GM19372 (cell line): ENCODE measurements around the gene B3GALNT1.

Experiments
- ATAC-seq: cut with Tn5 transposase; IDR thresholded peaks from one replicate; pipeline ENCODE4 v1.9.1; 2021; ENCODE audit warnings: mild to moderate bottlenecking, low read depth, moderate library complexity; ENCODE audit not compliant: unreplicated experiment

B3GALNT1 gene

DNA sequence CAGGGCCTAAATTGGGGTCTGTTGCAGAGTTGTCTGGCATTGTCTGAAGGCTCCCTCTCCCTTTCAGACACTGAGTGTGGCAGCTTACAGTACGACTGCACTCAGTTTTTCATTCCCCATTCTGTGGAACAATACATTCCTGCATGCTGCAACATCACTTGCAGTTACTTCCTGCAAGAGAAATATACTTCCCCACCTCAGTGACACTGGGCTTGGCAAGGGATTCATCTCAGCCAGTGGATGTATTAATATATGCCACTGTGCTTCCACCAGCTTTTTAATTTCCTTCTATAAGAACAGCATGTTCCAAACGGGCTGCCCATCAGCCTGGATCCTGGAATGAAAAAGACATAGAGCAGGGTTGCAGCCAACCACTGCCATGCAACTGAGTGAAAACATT is 23.1 kb downstream of the B3GALNT1 start:
- ATAC-seq: peak; percentile 22

DNA sequence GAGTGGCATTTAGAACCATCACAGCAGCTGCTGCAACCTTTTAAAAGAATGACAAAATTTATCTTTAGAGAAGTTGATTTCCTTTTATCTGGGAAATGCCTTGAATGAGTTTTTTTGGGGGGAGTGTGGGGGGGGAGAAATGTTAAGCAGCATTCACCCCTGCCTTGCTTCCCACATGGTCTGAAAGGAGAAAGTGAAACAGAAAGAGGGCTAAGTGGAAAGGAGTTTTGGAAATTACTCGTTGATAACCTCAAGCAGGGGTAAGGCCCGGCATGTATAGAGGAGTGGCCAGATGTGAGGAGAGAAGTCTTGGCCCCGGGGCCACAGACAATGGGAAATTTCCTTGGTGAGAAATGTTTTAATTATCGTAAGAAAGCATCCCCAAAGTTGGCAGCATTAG is 23.5 kb downstream of the B3GALNT1 start:
- ATAC-seq: peak; percentile 77

DNA sequence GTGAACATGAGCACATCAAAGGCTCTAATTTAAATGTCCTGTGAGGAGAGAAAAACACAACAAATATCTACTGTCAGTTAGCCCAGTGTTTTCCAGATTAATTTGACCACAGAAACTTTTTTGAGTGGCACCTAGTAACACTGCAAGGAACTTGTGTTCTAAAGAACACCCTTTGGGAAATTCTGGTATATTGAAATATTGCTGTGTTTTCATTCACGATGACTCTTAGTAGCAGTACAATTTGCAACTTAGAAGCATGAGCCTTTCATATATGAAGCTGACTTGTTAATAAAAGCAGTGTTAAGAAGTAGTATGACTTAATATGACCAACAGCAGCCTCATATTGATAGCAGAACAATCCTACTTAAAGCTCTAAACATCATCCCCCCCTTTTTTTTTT is 32.0 kb downstream of the B3GALNT1 start:
- ATAC-seq: no peak

DNA sequence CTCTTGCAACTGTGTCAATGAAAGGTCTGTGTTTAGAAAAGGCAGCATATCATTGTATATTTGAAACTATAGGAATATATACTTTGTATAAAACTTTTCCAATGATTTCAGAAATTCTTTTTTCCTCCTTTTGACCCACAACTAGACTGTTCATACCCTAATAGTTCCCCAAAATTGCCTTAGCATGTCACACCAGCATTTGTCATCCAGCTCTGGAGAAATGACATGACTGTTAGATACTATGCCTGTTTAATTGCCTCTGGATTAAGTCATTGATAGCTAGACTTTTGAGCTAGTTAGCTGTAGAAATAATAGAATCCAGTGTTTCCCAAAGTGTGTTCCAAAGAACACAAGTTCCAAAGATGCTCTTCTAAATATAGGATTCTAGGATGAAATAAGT is 32.4 kb downstream of the B3GALNT1 start:
- ATAC-seq: no peak

DNA sequence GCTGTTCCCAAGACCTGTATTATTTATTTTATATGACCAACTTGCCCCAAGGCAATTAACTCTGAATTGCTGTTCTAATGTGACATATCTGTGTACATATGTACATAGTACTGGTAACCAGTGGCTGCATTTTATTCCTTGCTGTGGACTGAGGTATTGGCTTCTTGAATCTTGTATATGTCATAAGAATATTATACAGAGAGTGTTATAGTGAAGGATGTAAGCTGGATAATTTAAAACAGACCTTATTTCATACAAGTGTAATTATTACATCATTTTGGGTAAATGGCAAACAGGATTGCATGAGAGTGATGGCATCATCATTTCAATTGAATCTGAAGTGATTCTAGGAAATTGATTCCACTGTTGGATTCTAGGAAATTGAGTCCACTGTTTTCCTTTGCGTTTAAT is 32.9 kb downstream of the B3GALNT1 start:
- no peak for ATAC-seq

DNA sequence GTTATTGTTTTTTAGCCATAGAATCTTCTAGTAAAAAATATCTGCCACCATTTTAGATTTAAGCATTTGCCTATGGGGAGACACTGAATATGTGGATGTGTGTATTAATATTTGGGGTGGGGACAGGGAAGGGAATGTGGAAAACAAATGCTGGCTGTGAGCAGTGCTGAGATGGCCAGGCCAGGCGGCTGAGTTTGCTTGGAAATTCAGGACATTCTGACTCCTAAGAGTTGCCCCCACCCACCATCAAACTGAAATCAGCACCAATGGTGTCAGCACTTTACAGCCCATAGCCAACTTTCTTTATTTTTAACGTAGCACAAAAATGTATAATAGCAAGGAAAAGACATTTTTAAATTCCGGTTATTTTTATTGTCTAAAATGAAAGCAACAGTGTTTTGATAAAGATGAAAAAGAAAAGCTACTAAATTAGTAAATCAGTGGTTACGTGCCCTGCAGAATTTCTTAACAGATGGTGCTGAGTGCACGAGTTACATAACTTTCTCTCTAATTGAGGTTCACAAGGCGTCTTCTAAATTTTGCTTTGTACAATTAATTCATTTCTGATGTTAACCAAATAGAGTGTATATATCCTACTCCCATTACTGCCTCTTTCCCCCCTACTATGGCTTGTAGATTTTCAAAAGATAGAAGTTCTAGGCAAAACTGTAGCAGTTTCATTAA is 34.0 kb downstream of the B3GALNT1 start:
- ATAC-seq: no peak

DNA sequence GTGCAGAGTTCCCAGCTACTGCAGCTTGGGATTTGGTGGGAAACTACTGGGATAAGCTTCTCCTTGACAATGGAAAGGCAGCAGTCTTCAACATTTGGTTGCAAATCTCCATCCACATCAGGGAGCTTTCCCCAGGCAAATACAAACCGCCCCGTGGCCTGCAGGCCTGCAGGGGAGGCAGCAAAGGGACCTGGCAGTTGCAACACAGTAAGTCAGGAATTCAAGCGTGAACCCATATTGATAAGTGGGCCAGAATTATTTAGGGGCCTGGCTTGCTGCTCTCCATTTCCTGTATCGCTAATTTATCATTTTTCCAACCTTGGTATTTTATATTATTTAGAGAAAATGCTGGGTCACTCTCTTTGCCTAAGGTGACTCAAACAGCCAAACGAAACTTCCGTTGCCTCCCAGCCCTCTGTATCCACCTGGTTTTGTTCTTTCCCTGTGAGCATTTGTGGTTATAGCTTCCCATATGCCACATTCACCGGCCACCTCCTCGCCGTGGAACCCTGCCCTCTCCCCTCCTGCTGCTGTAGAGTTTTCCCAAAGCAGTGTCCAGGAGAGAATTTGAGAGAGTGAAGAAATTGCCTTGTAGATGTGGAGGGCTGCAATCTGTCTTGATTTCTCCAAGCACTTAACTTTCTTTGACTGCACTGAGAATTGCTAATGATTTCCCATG is 34.8 kb downstream of the B3GALNT1 start:
- ATAC-seq: no peak

DNA sequence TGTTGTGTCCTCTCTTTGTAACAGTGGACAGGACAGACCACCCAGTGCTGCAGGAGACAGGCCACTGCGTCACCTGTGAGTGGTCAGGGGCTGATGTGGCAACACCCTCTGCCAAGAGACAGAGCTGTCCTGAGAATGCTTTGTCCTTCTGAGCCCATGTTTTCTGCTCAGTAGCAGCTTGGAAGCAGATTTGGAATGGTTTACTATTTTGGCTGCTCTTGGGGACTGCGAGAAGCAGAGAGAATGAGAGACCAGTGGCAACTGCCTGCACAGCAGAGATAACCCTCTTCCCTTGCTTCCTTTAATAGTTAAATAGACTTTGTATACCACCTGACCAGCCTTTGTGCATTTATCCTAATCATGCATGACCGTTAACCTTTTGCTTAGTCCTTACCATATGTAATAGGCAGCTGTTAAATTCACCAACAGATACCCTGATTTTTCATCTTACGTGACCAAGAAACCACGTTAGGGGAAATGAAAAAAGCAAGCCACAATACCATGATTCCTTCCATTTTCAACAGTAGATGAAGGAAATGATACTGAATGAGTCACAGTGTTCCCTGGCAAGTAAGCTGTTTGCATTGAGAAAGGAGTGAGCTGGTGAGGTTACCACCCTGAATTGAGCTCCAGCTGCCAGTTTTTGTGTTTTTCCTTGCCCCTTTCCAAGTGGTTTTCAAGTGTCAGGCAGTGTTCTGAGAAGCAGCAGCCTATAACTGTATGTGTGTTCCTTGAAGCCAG is 35.5 kb downstream of the B3GALNT1 start:
- peak; percentile 95 for ATAC-seq

DNA sequence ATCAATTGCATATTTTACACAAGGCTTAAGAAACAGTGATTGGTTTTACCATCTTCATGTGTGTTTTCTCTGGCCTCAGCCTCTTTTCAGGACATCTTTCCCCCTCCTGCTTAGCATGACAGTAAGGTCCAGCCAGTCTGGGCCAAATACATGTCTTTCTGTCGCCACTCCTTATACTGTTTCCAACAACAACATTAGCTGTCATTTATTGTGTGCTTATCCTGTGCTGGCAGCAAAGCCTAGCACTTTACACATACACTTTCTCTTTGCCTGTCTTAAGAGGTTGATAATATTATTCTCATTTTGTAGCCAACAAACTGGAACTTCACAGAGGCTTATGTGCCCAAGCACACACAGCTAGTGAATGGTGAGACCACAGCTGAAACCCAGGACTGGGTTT is 37.8 kb downstream of the B3GALNT1 start:
- ATAC-seq: no peak

DNA sequence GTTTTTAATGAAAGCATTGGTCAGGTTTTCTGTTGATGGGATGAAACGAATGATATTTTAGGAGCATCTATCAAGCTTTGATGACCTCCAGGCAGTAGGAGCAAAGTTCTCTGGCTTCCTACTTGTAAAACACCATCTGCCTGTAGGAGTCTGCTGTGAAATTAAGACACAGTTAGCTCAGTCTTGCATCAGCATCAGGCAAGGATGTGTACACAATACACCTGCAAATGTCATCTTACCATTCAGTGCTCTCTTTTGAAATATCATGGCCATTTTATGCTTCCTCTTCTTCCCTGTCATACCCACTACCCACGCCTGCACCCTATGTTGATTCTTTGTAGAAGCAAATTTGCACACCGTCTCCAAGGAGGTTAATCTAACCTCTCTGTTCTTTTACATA is 38.2 kb downstream of the B3GALNT1 start:
- no peak for ATAC-seq

DNA sequence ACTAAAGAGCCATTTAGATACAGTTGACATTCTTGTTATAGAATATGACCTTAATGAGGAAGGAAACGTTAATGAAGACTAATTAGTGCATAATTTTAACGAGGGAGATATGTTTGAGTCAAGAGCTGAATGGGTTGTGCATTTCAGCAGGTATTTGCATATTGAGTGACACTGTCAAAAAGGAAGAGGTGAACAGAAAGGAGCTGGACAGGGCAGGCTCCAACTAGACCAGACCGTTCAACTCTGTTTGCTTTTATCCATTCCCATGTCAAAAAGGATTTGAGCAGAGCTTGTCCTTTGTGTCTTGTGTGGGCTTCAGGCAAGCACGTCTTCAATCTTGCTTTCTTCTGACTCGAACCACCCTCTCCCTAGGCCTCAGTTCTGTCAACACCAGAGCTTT is 40.7 kb downstream of the B3GALNT1 start:
- ATAC-seq: no peak

DNA sequence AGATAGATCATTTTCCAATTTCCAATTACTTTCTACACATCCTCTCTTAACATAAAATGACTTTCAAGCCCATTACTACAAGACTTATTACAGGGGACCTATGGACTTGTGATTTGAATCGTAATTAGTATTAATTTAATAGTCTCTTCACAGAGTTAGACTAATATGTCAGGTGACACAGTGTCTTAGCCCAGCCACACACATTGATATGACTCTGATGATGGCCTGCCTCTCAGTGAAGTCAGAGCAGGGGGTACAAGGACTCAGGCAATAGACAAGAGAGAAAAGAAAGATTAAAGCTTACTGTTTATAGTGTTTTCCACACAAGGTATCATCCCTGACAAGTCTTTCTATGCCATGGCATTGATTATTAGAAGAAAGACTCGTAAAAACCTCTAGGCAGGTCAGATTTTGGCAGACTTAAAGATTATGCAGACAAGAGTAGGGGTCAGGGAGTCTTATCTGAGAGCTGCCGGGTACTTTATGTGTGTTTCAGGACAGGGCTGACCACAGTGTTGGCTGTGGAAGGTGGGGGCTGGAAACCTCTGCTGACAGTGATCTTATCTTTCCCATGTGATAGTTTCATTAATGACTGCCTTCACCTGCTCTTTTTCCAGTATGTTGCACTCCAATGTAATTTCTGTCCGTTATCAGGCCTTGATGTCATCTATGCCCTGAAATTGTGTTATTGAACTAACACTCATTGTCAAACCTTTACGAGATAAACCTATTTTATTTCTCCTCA is 50.1 kb downstream of the B3GALNT1 start:
- no peak for ATAC-seq

DNA sequence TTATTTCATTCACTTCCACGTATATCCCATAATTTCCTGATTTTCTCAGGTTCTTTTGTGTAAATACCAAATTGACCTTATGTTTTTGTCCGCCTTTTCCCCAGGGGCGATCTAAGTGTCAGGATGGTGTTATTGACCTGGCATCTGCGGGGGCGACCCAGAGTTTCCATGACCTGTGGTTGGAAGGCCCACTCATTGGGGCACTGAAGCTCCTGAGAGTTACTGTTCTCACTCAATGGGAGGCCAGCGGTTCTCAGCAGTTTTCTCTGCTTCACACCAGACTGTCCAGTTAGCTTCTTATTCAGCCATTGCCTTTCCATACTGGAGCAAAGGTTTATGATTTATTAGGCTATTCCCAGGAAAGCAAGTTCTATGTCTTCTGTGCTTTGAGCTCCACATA is 53.3 kb downstream of the B3GALNT1 start:
- no peak for ATAC-seq

DNA sequence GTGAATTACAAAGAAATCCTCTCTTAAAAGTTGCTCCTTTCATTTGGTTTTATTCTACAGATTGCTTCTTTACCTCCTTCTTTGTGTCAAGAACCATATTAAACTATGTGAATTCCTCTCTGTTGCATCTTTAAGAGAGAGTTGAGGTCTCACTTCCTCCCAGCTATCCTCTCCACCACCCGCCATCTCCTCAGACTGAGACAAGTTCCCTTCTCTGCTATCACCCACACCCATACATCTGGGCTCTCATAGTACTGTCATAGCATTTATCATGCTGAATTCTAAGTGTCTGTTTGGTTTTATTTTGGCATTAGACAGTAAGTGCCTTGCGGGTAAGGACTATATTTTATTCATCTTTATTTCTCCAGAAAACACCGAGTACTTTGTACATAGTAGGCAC is 54.2 kb downstream of the B3GALNT1 start:
- no peak for ATAC-seq

DNA sequence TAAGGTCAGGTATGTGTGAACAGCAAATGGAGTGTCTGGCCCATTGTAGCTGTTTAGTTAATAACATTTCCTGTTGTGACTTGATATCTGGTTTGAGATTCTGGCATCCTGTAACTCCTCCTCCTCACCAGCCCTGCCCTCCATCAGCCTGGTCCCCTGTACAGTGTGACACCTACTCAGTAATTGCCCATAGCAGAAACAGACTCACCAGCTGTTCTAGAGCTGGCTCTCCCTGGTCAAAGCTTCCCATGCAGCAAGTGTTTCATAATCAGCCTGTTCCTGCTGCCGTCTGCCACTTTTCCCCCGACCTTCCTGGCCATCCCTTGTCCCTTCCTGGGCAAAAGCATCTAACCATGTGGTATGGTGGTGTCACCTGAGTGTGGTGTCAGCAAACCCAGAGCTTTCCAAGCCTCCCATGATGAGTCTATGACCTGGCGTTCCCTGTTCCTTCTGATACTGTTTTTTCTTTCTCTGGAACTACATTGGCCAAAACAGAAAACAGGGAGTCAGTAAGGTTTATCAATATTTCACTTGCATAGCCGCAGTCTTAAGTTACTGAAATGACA is 55.4 kb downstream of the B3GALNT1 start:
- ATAC-seq: no peak

DNA sequence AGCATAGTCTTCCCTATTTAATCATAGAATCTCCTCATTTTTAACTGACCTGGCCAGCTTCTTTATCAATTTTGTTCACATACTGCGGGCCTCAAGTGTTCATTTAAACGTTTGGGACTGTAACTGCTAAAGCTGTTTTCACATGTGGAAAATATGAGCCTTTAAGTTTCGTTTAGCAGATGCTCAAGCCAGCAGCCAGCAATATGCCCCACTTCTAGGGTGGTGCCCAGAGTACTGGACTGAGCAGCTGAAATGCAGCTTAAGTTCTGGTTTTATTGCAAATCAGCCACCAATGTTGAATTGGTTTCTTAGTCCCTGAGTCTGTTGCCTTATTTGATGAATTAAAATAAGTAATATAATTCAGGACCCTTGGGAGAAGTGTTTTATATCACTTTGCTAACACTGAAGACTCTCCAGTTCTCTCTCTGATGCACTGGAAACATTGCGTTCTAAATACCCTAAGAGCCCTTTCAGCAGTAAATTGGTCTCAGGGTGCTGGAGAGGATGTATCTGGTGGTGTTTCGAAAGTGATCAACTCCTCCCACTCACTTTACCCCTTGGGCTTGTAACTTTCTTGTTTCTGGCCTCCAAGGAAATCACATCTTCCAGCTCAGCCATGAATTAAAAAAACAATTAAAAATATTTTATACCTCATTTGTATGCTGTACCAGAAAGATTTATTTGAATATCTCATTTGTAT is 61.7 kb downstream of the B3GALNT1 start:
- ATAC-seq: peak; percentile 84

DNA sequence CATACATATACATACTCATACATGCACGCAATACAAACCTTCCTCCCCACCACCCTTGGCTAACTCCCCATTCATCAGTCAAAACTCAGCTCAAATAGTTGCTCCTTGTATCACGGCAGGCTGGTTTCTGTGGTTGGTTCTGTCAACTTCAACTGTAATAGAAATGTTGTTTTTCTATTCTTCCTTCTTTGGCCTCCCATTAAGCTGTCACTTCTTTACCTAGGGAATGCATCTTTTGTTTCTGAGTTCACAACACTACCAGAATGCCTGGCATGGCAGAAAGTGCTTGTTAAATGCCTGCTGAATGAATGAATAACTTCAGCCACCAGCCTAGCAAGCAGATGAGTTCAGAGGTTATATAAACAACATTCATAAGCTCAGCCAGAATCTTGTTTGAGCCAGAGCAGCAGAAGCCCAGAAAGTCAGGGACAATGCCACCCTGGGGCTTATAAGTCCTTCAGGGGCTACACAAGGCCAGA is 63.1 kb downstream of the B3GALNT1 start:
- no peak for ATAC-seq

DNA sequence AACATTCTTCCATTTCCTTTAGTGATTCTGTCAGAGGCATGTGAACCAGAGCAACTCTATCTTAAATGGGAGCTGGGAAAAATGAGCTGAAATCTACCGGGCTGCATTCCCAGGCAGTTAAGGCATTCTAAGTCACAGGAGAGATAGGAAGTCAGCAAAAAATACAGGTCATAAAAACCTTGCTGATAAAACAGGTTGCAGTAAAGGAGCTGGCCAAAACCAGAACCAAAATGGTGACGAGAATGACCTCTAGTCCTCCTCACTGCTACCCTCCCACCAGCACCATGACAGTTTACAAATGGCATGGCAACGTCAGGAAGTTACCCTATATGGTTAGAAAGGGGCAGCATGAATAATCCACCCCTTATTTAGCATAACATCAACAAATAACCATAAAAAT is 66.4 kb downstream of the B3GALNT1 start:
- ATAC-seq: no peak

DNA sequence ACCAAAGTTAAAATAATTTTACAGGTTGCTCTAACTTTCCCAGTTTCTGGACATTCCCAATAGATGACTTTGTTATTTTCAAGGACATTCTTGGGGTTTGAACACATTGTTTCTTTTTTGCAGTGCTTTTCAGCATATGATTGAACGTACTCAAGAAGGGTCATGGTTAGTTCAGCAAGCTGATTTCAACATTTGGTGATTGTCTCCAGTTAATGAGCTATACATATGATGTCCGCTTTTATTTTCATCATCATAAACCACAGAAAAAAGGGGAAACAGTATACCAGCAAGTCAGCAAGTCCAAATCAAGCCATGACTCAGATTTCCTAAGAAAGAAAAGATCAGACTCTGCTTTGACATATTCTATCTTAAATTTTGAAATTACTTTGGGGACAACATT is 69.4 kb downstream of the B3GALNT1 start:
- ATAC-seq: no peak
